Renal pelvis (tissue), 4 donors: ENCODE results near the gene IL12A. TPM values are rescaled to one million over a fixed set of nuclear protein-coding genes. Genes with fewer than 3 reads are reported as not detected.

ENCODE experiments used
- DNase-seq: peaks from one replicate; pipeline ENCODE4 v3.0.0-alpha.2; 2013
- polyA plus RNA-seq, 3 donors: library from polyadenylated mRNA; unstranded; fragments of 120-200 nt; gene quantifications; one replicate each; pipeline ENCODE4 v1.2.1, GENCODE V29; 2013; ENCODE audit not compliant: insufficient read length in 3 of 3

The IL12A gene
- polyA plus RNA-seq, 3 donors, result 0.49 to 0.63 (median 0.62) TPM

GRCh38 chr3:160027541-160028195, 39.0 kb downstream of the IL12A start:
- no peak for DNase-seq

DNA sequence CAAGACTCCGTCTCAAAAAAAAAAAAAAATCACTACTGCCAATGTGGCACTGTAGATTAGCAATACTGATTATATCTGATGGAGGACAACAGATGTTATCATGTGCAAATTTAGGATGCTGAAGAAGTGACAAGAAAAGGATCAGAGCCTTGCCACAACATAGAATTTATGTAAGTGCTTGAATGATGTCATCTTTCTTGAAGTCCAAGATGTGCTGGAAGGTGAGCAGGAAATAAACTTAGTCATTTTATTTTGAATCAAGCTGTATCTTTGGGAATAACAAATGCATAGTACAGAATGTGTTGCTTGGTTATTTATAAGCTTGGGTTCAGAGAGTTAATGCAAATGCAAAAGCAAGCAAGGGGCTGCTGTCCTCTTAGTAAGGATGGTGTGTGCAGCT, 47.1 kb downstream of the IL12A start:
- DNase-seq, result no peak

- peak; percentile 26 for DNase-seq
Observed at GRCh38 chr3:160038862-160039562, 50.4 kb downstream of the IL12A start.

DNA sequence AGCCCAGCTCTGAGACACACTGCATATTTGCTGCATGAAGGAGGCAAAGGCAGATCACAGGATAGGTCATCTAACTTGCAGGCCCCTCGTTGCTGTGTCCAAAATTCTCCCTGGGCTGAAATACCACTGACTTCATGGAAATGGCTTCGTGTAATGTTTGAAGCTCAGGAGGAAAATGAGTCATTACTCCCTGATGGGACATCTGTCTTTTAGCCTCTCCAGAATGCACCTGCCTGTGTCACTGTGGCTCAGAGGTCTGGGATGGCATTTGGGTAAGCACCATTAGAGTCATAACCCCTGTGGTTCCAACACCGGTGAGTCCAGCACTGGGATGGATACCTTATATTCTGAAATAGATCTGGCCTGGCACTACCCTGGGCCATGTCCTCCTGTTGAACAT, 51.5 kb downstream of the IL12A start:
- DNase-seq, result no peak

- no peak for DNase-seq
Observed at GRCh38 chr3:160041465-160041864, 52.8 kb downstream of the IL12A start.

DNA sequence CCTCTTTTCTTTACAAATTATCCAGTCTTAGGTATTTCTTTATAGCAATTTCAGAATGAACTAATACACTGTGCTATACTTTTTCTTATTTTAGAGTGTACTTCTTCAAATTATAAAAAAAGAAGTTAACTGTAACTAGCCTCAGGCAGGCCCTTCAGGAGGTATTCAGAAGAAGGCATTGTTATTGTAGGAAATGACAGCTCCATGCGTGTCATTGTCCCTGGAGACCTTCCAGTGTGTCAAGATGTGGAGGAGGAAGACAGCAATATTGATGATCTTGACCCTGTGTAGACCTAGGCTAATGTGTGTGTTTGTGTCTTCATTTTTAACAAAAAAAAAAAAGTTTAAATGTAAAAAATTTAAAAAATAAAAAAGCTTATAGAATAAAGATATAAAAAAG, 55.5 kb downstream of the IL12A start:
- DNase-seq, result no peak

Other genes with a start within 250 kb of the IL12A start
- gene SCHIP1, start 149.0 kb upstream of the IL12A start, polyA plus RNA-seq, result 10 to 100 TPM; 45.4 to 61.8 (median 51.3) TPM
- gene C3orf80, start 236.6 kb downstream of the IL12A start, polyA plus RNA-seq, result under 1 TPM; 0.22 to 0.35 (median 0.33) TPM